ENCODE measurements around the gene ARFGEF3.
A peak's percentile ranks its signal among the peaks of the same experiment; 100 is the strongest.

The ARFGEF3 gene

GRCh38 chr6:138235205-138235604, 73.5 kb downstream of the ARFGEF3 start:
- peak overlapping the region; percentile 60; the same call in 1 of the 2 replicates for H3K27ac ChIP-seq
- no peak for TF ChIP-seq CTCF (conservative IDR thresholded peaks at IDR 0.05)
- no peak for TF ChIP-seq ZFX (IDR thresholded peaks at IDR 0.05)

DNA sequence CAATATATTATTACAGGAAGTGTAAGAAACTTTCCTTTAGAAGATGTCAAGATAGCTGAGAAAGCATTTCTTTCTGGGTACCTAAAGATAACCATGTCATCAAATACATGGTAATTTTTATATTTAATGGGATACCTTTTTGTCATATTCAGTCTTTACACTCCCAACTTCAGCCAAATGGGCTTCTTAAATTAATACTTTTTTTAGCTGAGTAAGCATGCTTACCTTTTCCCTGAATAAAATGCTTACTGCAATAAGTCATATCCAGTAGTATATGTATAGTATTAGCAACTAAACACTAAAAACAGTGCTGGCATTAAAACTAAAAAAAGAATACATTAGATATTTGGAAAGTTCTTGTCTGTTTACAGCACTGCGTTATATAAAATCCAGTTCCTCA, 74.0 kb downstream of the ARFGEF3 start:
- H3K27ac ChIP-seq, result no peak overlapping the region
- no peak for TF ChIP-seq CTCF (conservative IDR thresholded peaks at IDR 0.05)
- TF ChIP-seq ZFX (IDR thresholded peaks at IDR 0.05), result no peak

DNA sequence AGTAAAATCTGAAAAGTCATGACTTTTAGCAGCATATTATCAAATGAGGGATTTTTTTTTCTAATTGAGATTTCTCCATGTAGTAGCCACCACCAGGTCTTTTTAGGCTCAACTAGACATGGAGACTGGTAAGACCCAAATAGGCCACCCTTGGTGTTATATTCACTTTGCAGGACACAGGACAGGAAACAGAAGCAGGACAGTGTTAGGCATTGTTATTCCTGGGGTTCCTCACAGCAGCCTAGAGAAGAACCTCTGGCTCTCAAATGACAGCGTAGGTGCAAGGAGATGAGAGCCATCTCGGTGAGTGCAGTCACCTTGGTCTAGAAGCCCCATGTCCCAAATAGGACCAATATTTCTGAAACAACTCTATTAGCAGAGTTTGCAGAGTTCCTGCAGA, 75.7 kb downstream of the ARFGEF3 start:
- TF ChIP-seq ZFX (IDR thresholded peaks at IDR 0.05) (no peak), CTCF (conservative IDR thresholded peaks at IDR 0.05) (no peak)
- H3K27ac ChIP-seq, result peak overlapping the region; percentile 58; the same call in 1 of the 2 replicates

- TF ChIP-seq CTCF (conservative IDR thresholded peaks at IDR 0.05) (no peak), ZFX (IDR thresholded peaks at IDR 0.05) (no peak)
- H3K27ac ChIP-seq, result peak overlapping the region; percentile 63
Observed at GRCh38 chr6:138238368-138238767, 76.6 kb downstream of the ARFGEF3 start.

- peak overlapping the region; percentile 78; the same call in 1 of the 2 replicates for H3K27ac ChIP-seq
- no peak for TF ChIP-seq CTCF (conservative IDR thresholded peaks at IDR 0.05)
- TF ChIP-seq ZFX (IDR thresholded peaks at IDR 0.05), result no peak
Observed at GRCh38 chr6:138239774-138240173, 78.0 kb downstream of the ARFGEF3 start.

GRCh38 chr6:138240476-138241245, 78.9 kb downstream of the ARFGEF3 start:
- peak overlapping the region; percentile 72; the same call in 1 of the 2 replicates for H3K27ac ChIP-seq
- no peak for TF ChIP-seq CTCF (conservative IDR thresholded peaks at IDR 0.05)
- no peak for TF ChIP-seq ZFX (IDR thresholded peaks at IDR 0.05)

DNA sequence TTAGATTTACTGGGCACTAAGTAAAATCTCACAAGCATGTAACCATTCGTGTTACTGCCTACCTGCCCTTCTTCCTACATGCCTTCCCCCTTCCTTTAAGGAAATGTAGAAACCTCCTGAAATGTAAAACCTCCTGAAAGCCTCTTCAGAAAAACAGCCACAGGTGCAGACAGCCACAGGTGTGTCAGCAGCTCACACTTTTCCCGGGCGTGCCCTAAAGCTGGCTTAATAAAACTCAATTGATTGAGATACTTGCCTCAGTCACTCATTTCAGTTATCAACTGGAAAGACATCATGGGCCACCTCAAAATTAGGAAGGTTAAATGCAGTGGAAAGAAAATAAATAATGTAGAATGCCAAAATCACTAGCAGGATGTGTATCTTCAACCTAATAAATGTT, 79.6 kb downstream of the ARFGEF3 start:
- peak overlapping the region; percentile 72; the same call in 1 of the 2 replicates for H3K27ac ChIP-seq
- TF ChIP-seq ZFX (IDR thresholded peaks at IDR 0.05) (no peak), CTCF (conservative IDR thresholded peaks at IDR 0.05) (no peak)

Data from C4-2B (cell line).